ENCODE results near the gene SFN. TPM values are rescaled to one million over a fixed set of nuclear protein-coding genes. Genes with fewer than 3 reads are reported as not detected.

SFN gene
- total and polyA plus RNA-seq, 2 donors (not counting 1 experiment from before 2014, with no cell fraction given), result 0.09 to 0.34 TPM

DNA sequence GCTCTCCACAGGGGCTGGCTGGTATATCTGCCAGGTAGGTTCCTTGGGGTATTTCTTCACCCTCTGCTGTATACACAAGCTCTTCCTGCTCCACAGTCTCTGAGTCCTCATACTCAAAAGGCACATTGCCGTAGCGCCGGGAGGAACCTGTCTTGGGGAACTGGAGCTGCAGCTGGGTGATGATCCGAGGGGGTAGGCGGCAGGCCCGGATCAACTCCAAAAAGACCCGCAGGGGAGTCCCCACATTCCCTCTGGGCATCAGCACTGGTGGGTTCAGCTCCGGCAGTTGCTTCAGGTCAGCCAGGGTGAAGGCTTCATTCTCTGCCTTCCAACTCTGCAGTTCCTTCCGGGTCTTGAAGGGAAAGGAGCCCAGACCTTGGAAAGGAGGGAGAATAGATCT lies 34.4 kb downstream of the SFN start:
- Histone ChIP-seq H3K4me3 (ENCODE audit: control extremely low read depth in 1 of 5, extremely low read depth in 1 of 5, insufficient read depth in 1 of 5, low read depth in 2 of 5, low read length in 4 of 5) (no peak overlapping the region), H3K4me2 (replicated peaks; ENCODE audit: low read depth, low read length, poor library complexity, severe bottlenecking) (no peak overlapping the region), H3K27ac (ENCODE audit: low read length in 2 of 2) (no peak overlapping the region), H4K20me1 (ENCODE audit: control insufficient read depth, insufficient read depth, low read length, poor library complexity, severe bottlenecking) (peaks cover 23% of the 10 kb centered on the region), H3K79me2 (ENCODE audit: control insufficient read depth, insufficient read depth, low read length) (peaks cover 52% of the 10 kb centered on the region), H3K9me3 (ENCODE audit: control extremely low read depth in 1 of 3, control insufficient read depth in 2 of 3, insufficient read depth in 1 of 3, low read length in 2 of 3) (no peaks in the 10 kb centered on the region), H3K36me3 (replicated peaks in 1 of 2; ENCODE audit: control extremely low read depth in 1 of 2, control insufficient read depth in 1 of 2, extremely low read depth in 1 of 2, insufficient read depth in 2 of 2, low read length in 1 of 2) (peaks cover 3 to 40% of the 10 kb centered on the region in 2 experiments), H3K27me3 (replicated peaks in 1 of 4; ENCODE audit: control extremely low read depth in 1 of 4, control insufficient read depth in 3 of 4, insufficient read depth in 4 of 4, low read length in 3 of 4) (no peaks in the 10 kb centered on the region), H3K9ac (ENCODE audit: low read length) (no peak overlapping the region), H3K4me1 (ENCODE audit: control insufficient read depth in 2 of 2, insufficient read depth in 2 of 2, low read length in 2 of 2) (peaks cover 16 to 20% of the 10 kb centered on the region in 2 donors), H2AFZ (ENCODE audit: insufficient read depth, low read depth, low read length, poor library complexity, severe bottlenecking) (no peak overlapping the region)
- no peak for DNase-seq
- POLR2A ChIA-PET, result interaction anchor here (0.7 kb wide), 2 partner anchors 476 to 1061 kb away, joined by 5 read pairs; no protein-coding TSS in a partner anchor
- Mint-ChIP-seq H3K4me1 (peaks cover 37% of the 10 kb centered on the region), H3K9me3 (ENCODE audit: insufficient read depth) (no peaks in the 10 kb centered on the region), H3K4me3 (no peak overlapping the region), H3K27me3 (no peaks in the 10 kb centered on the region), H3K27ac (no peak overlapping the region)
- no peak for TF ChIP-seq EZH2 (IDR thresholded peaks at IDR 0.05; ENCODE audit: borderline replicate concordance, insufficient read depth, low read depth, low read length, poor library complexity, severe bottlenecking)
- TF ChIP-seq CTCF (IDR thresholded peaks at IDR 0.05), result no peak
- 98% methylated on average over 8 of the region's 9 CpGs for WGBS (ENCODE audit: insufficient coverage)
- intact Hi-C loops (cut with micrococcal nuclease), result no loop called here
- no peak for ATAC-seq (ENCODE audit: low read depth)
- CTCF ChIA-PET, result interaction anchor here (0.5 to 1.5 kb wide), 2 partner anchors 16 to 31 kb away, joined by 4 read pairs; no protein-coding TSS in a partner anchor
